NCI-H187 (cell line): ENCODE measurements around the gene HSD3B7.
A peak's percentile ranks its signal among the peaks of the same experiment; 100 is the strongest.
"Not testable (repeated sequence)": the region's sequence is repeated elsewhere in the genome, so short reads cannot be mapped to it uniquely, and the experiment has no call there.

ENCODE experiments used
- DNase-seq, 2 experiments: peaks; one replicate each; lab custom pipeline; 2025; lab: John Stamatoyannopoulos, UW

Gene HSD3B7

DNA sequence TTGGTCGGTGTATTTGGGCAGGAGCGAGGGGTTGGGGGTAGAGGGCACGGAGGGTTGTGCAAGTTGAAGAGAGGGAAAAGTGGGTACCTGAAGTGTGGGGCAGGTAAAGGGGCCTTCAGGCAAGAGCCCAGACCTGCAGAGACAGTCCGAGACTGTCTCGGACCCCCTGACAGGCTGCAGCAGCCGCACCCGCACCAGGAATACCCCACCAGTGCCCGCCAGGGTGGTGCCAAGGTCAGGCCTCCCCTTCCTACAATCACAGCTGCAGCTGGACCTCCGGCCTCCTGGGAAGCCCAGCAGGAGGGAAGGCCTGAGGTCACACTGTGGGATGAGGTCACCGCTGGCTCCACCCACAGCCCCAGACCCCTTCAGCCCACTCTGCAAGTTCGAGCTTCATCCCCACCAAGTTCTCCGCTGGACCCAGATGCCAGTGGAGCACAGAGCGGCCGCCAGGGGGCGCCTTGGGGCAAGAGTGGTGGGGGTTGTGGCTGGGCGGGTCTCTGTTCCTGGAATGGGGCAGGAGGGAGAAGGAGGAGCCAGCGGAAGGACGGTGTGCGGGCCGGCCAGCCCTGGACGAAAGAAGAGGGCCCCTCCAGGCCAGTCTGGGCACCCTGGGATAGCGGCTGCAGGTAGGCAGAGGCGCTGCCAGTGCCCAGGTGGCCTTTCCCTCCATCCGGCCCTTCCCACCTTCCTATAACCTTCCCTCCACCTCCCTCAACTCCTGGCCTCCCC is at the start of gene HSD3B7:
Gene HSD3B7 (plus strand): TSS at position 539 of the 732 bp plus-strand sequence. CDS start 452 bp downstream, outside the sequence.
- peak in 1 of 2 experiments; percentile 16 for DNase-seq

DNA sequence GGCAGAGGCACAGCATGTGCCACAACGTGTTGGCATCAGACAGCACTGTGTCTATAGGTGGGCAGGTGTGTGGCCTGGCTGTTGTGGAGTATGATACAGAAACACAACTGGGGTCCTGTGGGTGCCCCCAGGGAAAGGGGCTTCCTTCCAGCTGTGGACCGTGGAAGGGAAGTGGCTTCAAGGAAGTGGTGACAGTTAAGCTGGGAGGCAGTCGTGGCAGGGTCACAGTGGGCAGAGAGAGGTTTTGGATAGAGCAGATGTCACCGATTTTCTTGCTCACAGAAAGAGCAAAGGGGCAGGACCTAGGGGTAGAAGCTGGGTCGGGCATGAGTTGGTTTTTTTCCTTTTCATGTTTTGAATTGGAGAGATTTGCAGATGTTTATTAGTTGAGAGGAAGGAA is 47.3 kb upstream of the HSD3B7 start:
- DNase-seq: no peak

DNA sequence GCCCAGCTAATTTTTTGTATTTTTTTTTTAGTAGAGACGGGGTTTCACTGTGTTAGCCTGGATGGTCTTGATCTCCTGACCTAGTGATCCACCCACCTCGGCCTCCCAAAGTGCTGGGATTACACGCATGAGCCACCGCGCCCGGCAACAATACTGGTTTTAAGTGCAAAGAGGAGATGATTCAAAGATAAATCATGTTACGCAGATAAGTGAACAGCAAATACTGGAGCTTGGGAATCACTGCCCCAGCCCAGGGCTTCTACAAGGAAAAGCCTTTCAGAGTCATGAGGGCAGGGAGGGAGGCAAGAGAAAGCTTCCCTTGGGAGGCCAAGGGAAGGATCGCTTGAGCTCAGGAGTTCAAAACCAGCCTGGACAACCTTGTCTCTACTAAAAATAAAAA is 45.4 kb upstream of the HSD3B7 start:
- DNase-seq: not testable (repeated sequence)

DNA sequence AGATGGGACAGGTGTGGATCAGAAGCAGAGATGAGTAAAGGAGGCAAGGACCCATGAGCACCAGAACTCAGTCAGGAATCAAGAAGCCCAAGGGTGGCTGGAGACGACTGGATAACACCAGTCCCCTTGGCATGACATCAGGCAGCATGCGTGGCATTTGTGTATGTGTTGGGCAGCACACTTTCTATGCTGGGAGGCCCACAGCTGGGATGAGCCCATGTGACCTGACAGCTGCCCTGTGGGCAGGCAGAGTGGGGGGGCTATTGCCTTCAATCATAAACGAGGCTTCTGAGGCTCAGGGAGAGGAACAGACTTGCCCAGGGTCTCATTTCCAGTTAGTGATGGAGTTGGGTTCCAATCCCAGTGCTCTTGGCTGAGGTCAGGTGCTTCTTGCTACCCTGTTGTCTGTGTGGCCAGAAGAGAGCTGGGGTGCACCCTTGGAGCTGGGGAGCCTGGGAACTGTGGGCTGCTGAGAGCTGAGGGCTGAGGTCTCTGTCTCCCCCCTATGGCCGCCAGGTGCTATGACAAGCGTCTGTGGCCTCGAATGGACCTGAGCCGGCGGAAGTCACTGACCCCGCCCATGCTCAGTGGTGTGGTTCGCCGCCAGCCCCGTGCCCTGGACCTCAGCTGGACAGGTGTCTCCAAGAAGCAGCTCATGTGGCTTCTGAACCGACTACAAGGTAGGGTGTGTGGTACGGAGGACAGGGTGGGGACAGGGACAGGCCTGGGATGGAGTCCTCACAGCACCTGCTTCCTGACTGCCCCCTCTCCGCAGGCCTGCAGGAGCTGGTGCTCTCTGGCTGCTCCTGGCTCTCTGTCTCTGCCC is 43.2 kb upstream of the HSD3B7 start:
- DNase-seq: no peak

DNA sequence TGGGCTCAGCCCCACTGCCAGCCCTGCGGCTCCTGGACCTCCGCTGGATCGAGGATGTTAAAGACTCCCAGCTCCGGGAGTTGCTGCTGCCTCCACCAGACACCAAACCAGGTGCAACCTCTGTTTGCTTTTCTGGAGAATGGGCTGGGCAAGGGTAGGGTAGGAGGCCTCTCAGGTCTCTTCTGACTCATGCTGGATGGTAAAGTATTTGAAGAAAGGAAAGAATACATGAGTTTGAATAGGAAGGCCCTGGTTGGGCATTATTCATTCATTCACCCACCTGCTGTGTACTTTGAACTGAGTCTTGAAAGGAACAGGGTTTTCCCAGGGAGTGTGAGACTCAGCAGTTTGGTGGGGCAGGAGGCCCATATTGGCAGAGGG is 42.6 kb upstream of the HSD3B7 start:
- no peak for DNase-seq

DNA sequence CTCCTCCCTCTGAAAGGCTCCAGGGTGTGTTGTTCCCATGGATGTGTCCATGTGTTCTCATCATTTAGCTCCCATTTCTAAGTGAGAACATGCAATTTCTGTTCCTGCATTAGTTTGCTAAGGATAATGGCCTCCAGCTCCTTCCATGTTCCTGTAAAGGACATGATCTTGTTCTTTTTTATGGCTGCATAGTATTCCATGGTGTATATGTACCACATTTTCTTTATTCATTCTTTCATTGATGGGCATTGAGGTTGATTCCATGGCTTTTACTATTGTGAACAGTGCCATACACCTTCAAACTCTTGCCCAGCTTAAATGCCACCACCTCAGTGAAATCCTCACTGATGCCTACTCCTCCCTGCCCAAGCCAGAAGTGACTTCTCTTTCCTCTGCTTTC is 40.7 kb upstream of the HSD3B7 start:
- DNase-seq: no peak

DNA sequence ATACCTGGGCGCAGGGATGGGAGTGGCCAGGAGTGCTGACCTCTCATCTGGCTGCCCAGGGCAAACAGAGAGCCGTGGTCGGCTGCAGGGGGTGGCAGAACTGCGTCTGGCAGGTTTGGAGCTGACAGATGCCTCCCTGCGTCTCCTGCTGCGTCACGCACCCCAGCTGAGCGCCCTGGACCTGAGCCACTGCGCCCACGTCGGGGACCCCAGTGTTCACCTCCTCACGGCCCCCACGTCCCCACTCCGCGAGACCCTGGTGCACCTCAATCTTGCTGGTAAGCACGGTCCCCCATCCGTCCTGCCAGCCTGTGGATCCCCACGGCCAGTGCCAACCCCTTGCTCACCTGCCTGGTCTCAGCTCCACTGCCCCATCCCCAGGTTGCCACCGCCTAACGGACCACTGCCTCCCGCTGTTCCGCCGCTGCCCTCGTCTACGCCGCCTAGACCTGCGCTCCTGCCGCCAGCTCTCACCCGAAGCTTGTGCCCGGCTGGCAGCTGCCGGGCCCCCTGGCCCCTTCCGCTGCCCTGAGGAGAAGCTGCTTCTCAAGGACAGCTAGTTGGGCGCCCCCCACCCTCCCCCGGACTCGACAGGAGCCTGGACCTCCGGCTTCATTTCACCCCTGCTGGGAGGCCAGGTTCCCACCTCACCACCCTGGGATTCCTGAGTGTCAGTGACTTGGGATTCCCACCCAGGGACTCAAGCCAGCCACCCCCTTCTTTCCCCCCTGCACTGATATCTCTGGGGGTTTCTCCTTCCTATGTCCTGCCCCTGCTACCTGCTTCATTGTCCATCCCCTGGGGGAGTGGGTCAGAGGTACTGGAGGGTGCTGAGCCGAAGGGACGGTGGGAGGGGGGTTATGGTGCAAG is 38.1 kb upstream of the HSD3B7 start:
- DNase-seq: no peak

DNA sequence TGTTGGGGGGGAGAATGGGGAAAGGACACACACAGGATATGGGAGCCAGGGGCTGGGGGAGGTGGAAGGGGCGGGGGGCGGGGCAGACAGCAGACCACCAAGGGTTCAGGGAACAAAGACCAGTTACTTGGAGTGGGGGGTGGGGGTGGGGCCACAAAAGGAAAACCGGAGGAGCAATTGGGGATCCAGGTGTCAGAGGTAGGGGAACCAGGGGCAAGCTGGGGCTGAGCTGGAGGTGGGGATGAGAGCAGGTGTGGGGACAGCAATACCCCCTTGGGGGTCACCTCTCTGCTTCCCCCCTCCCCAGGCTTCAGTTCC is 37.5 kb upstream of the HSD3B7 start:
- no peak for DNase-seq

DNA sequence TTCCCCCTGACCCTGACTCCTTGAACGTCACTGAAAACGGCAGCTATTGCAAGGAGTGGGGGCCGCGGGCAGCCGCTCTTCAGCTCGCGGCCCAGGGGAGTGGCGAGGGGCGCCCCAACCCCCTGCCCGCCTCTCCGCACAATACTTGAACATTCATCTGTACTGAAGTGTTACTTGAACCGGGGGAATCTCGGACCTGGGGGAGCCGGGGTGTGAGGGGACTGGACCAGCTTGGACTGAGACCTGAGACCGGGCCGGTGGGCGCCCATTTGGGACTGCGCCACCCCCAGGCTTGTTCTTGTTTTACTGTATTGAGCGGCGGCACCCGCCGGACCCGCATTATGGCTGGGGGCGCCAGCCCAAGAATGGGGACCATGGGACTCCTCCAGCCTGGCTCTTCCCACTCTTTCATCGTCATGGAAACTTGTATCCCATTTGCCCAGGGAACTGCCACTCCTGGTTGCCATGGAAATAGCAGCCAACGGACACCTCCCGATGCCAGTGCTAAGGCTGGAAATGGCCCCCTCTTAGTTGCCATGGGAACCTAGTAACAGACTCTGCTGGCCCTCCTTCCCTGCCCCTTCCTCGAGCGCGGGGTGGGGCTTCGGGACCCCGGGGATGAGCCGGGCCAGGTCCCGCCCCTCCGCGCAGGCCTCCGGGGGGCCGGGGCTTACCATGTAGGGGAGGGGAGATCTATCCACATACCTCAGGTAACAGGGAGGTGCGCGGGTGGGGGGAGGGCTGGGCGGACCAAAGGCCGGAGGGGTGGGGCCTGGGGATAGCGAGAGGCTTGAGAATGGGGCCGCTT is 36.9 kb upstream of the HSD3B7 start:
- peak; percentile 0 to 4 for DNase-seq

DNA sequence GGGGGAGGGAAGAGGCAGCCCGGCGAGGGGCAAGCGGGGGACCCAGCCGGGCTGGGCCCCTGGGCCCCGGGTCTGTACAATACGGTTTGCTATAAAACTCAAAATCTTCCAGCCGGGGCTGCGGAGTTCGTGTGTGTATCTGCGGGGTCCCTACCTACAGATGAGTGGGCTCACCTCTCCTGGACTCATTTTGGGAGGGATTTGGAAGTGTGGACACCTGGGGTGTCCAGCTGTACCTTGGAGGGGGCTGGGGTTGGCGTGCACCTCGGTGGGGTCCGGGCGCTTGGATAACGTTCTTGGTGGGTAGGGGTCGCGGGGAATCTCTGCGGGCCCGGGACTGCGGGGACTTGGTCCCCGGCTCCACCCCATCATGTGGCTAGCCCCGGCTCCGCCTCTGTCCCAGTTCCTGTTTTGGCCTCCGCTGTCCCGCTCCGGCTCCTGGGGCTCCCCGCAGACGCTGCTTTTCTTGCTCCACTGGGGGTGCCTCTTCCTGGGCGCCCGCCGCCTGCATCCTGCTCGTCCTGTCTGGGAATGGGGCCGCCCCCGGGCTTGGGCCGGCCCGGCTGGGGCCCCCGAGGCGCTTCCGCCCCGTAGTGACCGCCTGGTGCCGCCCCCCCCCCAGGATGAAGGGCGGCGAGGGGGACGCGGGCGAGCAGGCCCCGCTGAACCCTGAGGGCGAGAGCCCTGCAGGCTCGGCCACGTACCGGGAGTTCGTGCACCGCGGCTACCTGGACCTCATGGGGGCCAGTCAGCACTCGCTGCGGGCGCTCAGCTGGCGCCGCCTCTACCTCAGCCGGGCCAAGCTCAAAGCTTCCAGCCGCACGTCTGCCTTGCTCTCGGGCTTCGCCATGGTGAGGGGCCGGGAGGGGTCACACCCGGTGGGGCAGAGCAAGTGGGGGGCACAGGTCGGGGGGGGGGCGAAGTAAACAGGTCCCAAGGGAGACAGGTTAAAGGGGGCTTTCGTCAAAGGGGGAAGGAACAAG is 36.0 kb upstream of the HSD3B7 start, which contains the start of gene ORAI3:
Gene ORAI3 (plus strand): TSS at position 402 of the 983 bp plus-strand sequence. CDS start 222 bp downstream, at position 624.
- no peak for DNase-seq

DNA sequence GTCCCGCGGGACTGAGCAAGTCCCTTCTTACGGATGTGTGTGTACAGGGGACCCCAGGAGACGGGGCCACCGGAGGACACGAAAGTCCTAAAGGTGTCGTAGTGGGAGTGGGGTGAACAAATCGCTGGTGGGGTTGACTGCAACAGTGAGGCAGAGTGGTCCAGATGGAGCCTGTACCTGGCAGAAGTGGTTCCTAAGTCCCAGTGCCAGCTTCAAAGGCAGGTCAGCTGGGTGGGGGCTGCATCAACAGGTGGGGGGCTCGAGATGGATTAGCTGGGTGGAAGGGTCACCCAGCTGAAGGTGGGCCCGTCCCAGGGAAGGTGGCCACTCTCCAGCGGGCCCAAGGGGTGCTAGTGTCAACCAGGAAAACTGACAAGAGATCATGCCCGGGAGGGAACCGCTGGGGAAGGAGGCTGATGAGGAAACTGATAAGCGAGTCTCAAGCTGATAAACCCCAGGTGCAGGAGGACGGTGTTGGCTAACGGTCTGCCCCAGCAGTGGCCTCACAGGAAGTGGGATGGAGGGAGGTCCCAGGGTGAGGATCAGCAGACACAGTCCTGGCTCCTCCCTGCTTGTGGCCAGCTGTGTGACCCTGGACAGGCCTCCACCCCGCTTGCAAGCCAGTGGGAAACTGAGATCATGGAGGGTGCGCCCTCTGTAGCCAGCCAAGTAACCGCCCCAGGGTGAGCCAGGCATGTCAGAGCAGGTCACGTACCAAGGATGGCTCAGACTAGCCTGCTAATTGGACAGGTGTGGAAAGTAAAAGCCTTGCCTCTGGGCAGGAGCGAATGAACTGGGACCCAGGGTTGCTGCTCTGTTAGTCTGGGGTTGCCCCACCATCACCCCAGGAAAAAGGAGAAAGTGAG is 35.1 kb upstream of the HSD3B7 start:
- no peak for DNase-seq

DNA sequence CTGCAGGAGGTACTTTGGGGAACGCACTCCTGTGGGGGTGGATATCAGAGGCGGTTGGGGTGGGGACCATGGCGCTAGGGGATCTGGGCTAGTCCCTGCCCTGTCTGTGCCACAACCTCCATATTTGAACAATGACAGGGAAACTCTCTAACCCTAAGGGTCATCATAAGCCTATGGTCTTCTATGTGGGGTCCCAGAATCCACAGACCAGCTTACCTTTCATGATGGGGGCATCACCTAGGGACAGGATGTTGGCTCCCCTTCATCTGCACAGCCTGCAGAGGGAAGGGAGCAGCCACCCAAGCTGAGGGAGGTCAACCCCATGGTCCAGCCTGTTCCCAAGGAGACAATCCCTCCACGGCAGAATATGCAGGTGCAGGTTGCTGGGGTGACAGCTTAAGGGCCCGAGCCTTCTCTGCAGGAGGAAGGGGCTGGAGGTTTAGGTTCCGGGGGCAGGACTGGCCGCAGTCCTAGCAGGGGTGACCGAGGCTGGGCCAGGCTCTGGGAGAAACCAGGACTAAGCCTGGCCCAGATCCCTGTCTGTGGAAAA is 34.4 kb upstream of the HSD3B7 start:
- DNase-seq: no peak

DNA sequence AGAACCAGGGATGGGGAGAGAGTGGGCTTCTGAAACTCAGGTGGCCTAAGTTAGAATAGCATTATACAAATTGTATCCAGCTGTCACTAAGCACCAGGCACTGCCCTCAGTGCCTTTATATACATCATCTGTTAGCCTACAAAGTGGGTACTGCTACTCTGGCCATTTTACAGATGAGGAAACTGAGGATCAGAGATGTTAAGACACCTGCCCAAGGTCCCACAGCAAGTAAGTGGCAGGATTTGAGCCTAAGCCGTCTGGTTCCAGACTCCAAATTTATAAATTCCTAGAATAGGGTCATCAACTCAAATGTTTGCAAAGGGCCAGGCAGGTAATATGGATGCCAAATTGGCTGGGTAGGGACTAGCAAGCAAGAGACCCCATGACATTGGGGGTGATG is 33.8 kb upstream of the HSD3B7 start:
- no peak for DNase-seq

DNA sequence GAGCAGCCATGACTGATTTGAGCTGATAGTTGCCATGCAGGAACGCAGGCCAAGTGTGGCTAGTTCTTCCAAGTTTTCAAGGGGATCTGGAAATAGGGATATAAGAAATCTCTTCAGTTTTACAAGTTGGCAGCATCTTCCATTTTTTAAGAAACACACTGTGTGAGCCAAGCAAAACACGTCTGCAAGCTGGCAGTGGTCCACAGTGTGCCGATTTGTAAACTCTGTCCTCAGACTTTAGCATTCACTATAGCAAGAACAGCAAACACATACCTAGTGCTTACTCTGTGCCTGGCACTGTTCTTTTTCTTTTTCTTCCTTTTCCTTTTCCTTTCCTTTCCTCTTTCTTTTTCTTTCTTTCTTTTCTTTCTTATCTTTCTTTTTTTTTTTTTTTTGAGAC is 33.3 kb upstream of the HSD3B7 start:
- DNase-seq: no peak

DNA sequence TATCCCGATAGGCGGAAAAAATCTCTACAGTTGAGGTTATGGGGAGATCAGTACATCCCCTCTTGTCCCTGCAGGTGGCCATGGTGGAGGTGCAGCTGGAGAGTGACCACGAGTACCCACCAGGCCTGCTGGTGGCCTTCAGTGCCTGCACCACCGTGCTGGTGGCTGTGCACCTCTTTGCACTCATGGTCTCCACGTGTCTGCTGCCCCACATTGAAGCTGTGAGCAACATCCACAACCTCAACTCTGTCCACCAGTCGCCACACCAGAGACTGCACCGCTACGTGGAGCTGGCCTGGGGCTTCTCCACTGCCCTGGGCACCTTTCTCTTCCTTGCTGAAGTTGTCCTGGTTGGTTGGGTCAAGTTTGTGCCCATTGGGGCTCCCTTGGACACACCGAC is 31.9 kb upstream of the HSD3B7 start:
- no peak for DNase-seq

DNA sequence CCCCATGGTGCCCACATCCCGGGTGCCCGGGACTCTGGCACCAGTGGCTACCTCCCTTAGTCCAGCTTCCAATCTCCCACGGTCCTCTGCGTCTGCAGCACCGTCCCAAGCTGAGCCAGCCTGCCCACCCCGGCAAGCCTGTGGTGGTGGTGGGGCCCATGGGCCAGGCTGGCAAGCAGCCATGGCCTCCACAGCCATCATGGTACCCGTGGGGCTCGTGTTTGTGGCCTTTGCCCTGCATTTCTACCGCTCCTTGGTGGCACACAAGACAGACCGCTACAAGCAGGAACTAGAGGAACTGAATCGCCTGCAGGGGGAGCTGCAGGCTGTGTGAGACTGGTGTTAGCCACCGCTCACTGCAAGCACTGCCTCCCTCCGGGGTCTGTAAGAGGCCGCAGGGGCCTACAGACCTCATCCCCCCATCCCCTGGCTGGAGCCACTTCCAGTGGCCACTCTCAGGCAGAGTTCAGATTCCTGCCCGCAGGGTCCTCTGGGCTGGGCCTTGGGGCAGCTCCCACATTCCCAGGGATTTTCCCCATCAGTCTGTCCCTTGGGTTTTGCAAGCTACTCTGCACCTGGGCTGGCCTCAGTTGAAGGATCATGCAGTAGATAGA is 31.4 kb upstream of the HSD3B7 start:
- DNase-seq: peak in 1 of 2 experiments; percentile 2

DNA sequence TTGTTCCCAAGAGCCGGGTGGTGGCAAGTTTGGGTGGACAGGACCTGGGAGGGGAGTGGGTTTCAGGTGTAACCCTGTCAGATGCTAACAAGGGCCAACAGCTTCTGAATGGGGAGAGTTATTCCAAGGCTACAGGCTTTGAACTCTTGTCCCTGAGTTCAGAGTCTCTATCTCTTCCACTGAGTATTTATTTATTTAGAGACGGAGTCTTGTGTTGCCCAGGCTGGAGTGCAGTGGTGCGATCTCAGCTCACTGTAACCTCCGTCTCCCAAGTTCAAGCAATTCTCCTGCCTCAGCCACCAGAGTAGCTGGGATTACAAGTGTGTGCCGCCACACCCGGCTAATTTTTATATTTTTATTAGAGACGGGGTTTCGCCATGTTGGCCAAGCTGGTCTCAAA is 30.0 kb upstream of the HSD3B7 start:
- no peak for DNase-seq

DNA sequence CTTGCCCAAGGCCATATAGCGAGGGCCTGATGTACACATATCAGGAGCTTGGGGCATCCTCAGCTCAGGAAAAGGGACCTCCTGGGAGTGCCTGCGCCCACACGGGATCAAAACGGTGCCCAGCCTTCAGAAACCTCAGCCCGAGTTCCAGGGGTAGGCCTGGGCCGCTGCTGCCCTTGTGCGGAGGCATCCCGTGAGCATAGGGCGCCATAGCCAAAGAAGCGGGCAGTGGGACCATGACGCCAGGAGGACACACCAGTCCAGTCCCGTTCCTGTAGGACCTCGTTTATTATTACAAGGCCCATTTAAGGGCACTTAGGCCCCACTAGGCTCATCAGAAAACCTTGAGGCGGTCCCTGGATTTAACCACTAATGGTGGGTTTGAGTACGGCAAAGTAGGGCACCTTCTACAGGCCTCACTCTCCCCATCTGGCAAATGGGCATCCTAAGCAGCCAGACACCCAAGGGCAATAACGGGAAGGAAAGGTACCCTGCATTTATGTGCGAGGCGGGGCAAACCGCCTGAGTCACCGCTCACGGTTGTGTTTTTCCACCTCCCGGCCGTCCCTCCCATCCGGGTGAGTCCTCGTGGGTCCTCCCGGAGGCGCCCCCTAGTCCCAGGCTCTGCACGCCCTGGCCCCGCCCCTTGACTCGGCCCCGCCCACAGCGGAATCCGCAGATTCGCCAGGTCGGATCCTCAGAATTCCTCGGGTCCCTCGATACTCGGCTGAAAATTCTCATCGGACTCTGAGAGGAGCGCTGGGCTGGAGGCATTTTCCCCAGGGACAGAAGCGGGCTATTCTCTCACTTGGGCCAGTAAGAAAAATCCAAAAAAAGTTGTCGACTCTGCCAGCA is 28.2 kb upstream of the HSD3B7 start:
- DNase-seq: peak in 1 of 2 experiments; percentile 42
